ENCODE data around the gene LDHD.

The LDHD gene

GRCh38 chr16:75080205-75081029 is 36.2 kb downstream of the LDHD start:
- no peak for DNase-seq (ENCODE audit: low spot score)

GRCh38 chr16:75079346-75079926 is 37.1 kb downstream of the LDHD start:
- DNase-seq (ENCODE audit: low spot score) = no peak

- DNase-seq (ENCODE audit: low spot score) = no peak
Observed at GRCh38 chr16:75078886-75079285, 37.7 kb downstream of the LDHD start.

- DNase-seq (ENCODE audit: low spot score) = no peak
Observed at GRCh38 chr16:75075688-75076268, 40.8 kb downstream of the LDHD start.

- DNase-seq (ENCODE audit: low spot score) = no peak
Observed at GRCh38 chr16:75074920-75075687, 41.5 kb downstream of the LDHD start.

GRCh38 chr16:75074304-75074793 is 42.2 kb downstream of the LDHD start:
- no peak for DNase-seq (ENCODE audit: low spot score)

- no peak for DNase-seq (ENCODE audit: low spot score)
Observed at GRCh38 chr16:75073545-75074303, 42.9 kb downstream of the LDHD start.

- no peak for DNase-seq (ENCODE audit: low spot score)
Observed at GRCh38 chr16:75072239-75072947, 44.2 kb downstream of the LDHD start.

- no peak for DNase-seq (ENCODE audit: low spot score)
Observed at GRCh38 chr16:75071621-75072020, 45.0 kb downstream of the LDHD start.

- DNase-seq (ENCODE audit: low spot score) = no peak
Observed at GRCh38 chr16:75070012-75070841, 46.4 kb downstream of the LDHD start.

GRCh38 chr16:75068085-75069031 is 48.2 kb downstream of the LDHD start:
- DNase-seq (ENCODE audit: low spot score) = no peak

GRCh38 chr16:75066861-75067447 is 49.6 kb downstream of the LDHD start:
- DNase-seq (ENCODE audit: low spot score) = no peak

GRCh38 chr16:75065521-75066149 is 50.9 kb downstream of the LDHD start:
- peak; percentile 77 for DNase-seq (ENCODE audit: low spot score)

- DNase-seq (ENCODE audit: low spot score) = no peak
Observed at GRCh38 chr16:75065149-75065505, 51.5 kb downstream of the LDHD start.

- peak; percentile 82 for DNase-seq (ENCODE audit: low spot score)
Observed at GRCh38 chr16:75064403-75065148, 52.0 kb downstream of the LDHD start.

- DNase-seq (ENCODE audit: low spot score) = no peak
Observed at GRCh38 chr16:75063549-75064088, 53.0 kb downstream of the LDHD start.

GRCh38 chr16:75062976-75063346 is 53.6 kb downstream of the LDHD start:
- DNase-seq (ENCODE audit: low spot score) = no peak
